Measurements from ENCODE around the gene TRAF1. TPM values are rescaled to one million over a fixed set of nuclear protein-coding genes. Genes with fewer than 3 reads are reported as not detected.

The TRAF1 gene
- total and polyA plus RNA-seq, 3 donors from 2014 or later, result 3.9 to 8.6 (median 6.5) TPM

GRCh38 chr9:120861935-120862334 lies 64.7 kb downstream of the TRAF1 start:
- H3K36me3 ChIP-seq (ENCODE audit: low read depth, missing control alignments), result no peaks in the 10 kb centered on the region
- 96 to 99% methylated on average over 6 of the region's 6 CpGs for WGBS, 2 donors

GRCh38 chr9:120860083-120860482 lies 66.5 kb downstream of the TRAF1 start:
- no peak for TF ChIP-seq POLR2A (IDR thresholded peaks at IDR 0.05)
- TF ChIP-seq CTCF (IDR thresholded peaks at IDR 0.05), result no peak
- intact Hi-C loops (cut with DNase I; ENCODE audit: low total_unique reads), result no loop called here
- no peak for DNase-seq
- Histone ChIP-seq H3K4me3 (no peak overlapping the region), H3K27me3 (no peaks in the 10 kb centered on the region), H3K9me3 (no peaks in the 10 kb centered on the region), H3K27ac (no peak overlapping the region), H3K36me3 (ENCODE audit: low read depth, missing control alignments) (no peaks in the 10 kb centered on the region), H3K4me1 (no peaks in the 10 kb centered on the region)
- WGBS, 2 donors, result 91 to 93% methylated on average over 11 of the region's 11 CpGs

More at GRCh38 chr9:120861935-120862334, 64.7 kb downstream of the TRAF1 start:
- Histone ChIP-seq H3K4me3 (no peak overlapping the region), H3K27me3 (no peaks in the 10 kb centered on the region), H3K27ac (no peak overlapping the region), H3K4me1 (peaks cover 3% of the 10 kb centered on the region), H3K9me3 (no peaks in the 10 kb centered on the region)
- no peak for DNase-seq
- TF ChIP-seq CTCF (IDR thresholded peaks at IDR 0.05), result no peak
- no peak for TF ChIP-seq POLR2A (IDR thresholded peaks at IDR 0.05)
- intact Hi-C loops (cut with DNase I; ENCODE audit: low total_unique reads), result no loop called here

GRCh38 chr9:120859361-120859760 lies 67.2 kb downstream of the TRAF1 start:
- intact Hi-C loops (cut with DNase I; ENCODE audit: low total_unique reads), result loop anchor here (10.0 kb wide), 1 partner anchor 65 kb away; the partner anchor contains the start of gene FBXW2
- no peak overlapping the region for H3K4me3 ChIP-seq
- H3K4me1 ChIP-seq, result no peaks in the 10 kb centered on the region
- no peaks in the 10 kb centered on the region for H3K36me3 ChIP-seq (ENCODE audit: low read depth, missing control alignments)
- no peaks in the 10 kb centered on the region for H3K27me3 ChIP-seq
- DNase-seq, result no peak
- no peaks in the 10 kb centered on the region for H3K9me3 ChIP-seq
- H3K27ac ChIP-seq, result no peak overlapping the region
- whole genome bisulfite sequencing, 2 donors, result 62 to 63% methylated on average over 6 of the region's 6 CpGs
- TF ChIP-seq CTCF (IDR thresholded peaks at IDR 0.05) (no peak), POLR2A (IDR thresholded peaks at IDR 0.05) (no peak)

GRCh38 chr9:120857902-120858301 lies 68.7 kb downstream of the TRAF1 start:
- intact Hi-C loops (cut with DNase I; ENCODE audit: low total_unique reads), result loop anchor here (10.0 kb wide), 1 partner anchor 63 kb away; the partner anchor contains the start of gene FBXW2
- TF ChIP-seq CTCF (IDR thresholded peaks at IDR 0.05) (no peak), POLR2A (IDR thresholded peaks at IDR 0.05) (no peak)
- Histone ChIP-seq H3K9me3 (no peaks in the 10 kb centered on the region), H3K4me1 (no peaks in the 10 kb centered on the region), H3K36me3 (ENCODE audit: low read depth, missing control alignments) (no peaks in the 10 kb centered on the region), H3K27me3 (no peaks in the 10 kb centered on the region), H3K27ac (no peak overlapping the region), H3K4me3 (no peak overlapping the region)
- 96% methylated on average over 10 to 11 of the region's 11 CpGs for WGBS, 2 donors
- no peak for DNase-seq

GRCh38 chr9:120857481-120857880 lies 69.1 kb downstream of the TRAF1 start:
- H3K9me3 ChIP-seq, result no peaks in the 10 kb centered on the region
- no peak overlapping the region for H3K4me3 ChIP-seq
- no peaks in the 10 kb centered on the region for H3K4me1 ChIP-seq
- intact Hi-C loops (cut with DNase I; ENCODE audit: low total_unique reads), result loop anchor here (10.0 kb wide), 1 partner anchor 63 kb away; the partner anchor contains the start of gene FBXW2
- DNase-seq, result no peak
- H3K27ac ChIP-seq, result no peak overlapping the region
- H3K27me3 ChIP-seq, result no peaks in the 10 kb centered on the region
- TF ChIP-seq CTCF (IDR thresholded peaks at IDR 0.05) (no peak), POLR2A (IDR thresholded peaks at IDR 0.05) (no peak)
- no peaks in the 10 kb centered on the region for H3K36me3 ChIP-seq (ENCODE audit: low read depth, missing control alignments)
- WGBS, 2 donors, result 62 to 73% methylated on average over 7 of the region's 7 CpGs

Data from testis (tissue), 3 donors.